Islet of Langerhans (tissue), 1 donor: ENCODE data around the gene FBXW4.

Experiments used
- FAIRE-seq: peaks from one replicate; lab custom pipeline; 2011; peaks lifted over from hg19 to GRCh38; lab: Jason Lieb, UNC

FBXW4 gene

DNA sequence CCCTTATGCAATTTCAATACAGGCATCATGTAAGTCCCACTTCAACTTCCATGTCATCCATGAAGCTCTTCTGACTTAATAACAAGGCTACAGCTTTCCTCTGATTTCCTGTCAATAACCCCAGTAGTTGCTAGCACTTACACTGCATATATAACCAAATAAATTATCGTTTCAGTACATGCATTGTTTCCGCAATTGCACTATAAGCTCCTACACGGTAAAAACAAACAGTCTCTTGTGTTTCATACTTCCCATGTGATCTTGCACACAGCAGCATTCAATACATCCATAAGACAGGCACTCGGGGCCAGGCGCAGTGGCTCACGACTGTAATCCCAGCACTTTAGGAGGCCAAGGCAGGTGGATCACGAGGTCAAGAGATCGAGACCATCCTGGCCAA is 41.4 kb downstream of the FBXW4 start:
- no peak for FAIRE-seq

DNA sequence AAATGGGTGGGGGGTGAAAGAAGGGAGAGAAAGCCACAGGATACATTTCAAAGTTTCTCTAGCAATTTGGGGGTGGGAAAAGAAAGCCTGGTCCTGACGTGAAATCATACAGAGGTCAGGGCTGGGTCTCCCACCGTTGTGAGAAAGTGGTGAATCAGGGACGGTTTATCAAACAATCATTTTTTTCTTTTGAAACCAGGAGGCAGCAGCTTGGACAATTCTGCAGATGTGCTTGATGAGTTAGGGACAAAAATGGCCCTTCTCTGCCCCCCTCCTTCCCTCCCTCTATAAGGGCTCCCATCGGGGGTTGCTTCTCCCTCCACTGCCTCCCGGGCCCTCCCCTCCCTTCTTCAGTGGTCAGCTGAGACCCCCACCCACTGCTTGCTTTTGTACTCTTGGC is 43.6 kb downstream of the FBXW4 start:
- no peak for FAIRE-seq

DNA sequence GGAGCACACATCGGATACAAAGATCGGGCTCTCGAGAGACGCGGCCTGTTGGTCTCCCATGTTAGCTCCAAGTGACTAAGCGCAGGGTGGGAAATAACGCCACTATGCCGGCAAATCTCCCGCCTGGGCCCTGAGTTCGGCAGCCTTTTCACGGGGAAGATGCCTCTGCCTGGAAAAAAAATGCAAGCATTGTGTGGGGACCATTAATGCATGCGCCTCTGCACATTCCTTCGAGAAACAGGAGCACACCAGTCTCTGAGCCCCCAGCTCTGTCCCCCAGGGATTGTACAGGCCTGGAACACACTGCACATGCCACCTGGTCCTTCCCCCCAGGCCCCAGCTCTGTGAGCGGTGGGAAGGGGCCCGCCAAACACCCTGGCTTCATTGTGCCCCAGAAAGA is 44.1 kb downstream of the FBXW4 start:
- FAIRE-seq, result no peak

DNA sequence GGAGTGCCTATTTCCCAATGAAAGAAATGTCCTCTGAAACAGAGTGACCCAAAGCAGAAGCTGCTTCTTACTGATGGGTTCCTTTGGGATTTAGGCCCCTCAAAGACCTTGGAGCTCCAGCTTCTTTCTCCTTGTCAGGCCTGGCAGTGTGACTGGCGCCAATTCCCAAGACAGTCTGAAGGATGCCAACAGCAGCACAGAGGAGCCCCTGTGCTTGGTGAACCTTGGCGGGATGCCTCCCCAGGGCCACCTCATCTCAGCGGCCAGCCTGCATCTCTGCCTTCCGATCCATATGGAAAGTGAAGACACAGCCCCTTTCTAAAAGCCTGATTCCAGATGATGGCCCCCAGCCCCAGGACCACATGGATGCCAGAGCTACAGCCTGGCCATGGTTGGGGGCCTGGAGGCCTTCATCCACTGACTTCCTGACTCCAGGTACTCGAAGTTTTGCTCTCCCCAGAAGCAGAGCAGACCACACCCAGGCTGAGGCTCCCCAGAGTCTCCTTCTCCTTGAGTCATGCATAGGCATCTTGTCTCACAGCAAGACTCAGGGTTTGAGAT is 45.4 kb downstream of the FBXW4 start:
- no peak for FAIRE-seq

DNA sequence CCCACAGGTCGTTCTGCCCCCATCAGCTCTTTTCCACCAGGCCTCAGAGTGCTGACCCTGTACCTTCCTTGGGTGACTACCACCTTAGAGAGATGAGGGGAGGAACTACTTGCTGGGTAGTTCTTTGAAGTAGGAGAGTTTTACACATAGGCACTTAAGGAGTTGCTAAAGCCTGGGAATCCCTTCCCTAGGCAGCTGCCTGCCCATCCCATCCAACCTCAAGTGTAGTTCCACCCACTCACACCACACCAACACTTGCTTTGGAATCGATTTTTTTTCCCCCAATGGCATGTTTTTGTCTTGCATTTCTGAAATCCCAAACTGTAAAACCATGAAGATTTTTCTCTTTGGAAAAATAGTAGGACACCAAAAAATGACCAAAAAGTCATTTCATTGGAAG is 47.7 kb downstream of the FBXW4 start:
- no peak for FAIRE-seq

DNA sequence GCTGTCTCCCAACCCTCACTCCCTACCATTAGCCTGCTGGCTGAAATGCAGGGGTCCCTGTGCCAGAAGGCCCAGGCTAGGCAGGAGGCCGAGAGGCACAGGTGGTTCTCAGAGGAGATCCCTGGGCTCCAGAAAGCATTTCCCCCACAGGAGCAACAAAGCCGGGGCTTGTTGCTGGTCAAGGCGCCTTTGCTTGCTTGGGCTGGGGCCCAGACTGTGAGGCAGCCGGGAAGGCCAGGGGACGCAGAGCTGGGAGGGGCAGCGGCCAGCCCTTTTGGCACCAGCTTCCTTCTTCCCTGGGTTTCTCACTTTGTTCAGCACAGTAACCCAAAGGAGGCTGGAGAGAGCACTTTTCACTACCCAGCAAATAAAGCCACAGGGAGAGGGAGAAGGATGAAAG is 48.6 kb downstream of the FBXW4 start:
- FAIRE-seq, result no peak

DNA sequence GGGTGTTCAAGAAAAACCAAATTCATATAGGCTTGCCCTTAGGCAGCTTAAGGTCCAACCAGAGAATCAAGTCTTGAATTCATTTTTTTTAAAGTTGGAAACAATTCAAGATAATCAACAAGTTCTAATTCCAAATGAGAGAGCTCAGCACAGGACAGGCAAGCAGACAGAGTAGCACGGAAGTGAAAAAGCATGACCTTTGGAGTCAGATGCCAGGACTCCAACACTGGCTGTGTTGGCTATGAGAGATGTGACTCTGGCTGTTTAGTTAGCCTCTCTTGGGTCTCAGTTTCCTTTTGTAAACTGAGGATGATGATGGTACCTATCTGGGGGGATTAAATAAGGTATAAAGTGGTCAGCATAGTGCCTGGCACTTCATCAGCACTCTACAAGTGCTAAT is 49.3 kb downstream of the FBXW4 start:
- FAIRE-seq, result no peak

DNA sequence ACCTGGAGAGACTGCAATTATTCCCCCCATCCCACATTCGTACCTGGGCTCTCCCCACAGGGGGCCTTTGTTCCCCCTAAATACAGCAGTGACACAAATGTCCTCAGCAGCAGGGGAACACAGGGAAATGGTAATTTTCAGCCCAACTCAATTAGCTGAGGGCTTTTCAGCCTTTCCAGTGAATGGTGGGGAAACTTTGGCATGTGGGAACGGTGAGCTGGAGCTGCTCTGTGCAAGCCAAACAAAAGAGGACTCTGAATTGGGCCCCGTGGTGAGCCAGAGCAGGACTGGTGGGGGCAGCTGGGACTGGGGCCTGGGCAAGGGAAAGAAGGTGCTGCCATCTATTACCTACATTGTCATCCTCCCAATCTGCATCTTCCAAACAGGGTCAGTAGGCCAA is 51.0 kb downstream of the FBXW4 start:
- no peak for FAIRE-seq

DNA sequence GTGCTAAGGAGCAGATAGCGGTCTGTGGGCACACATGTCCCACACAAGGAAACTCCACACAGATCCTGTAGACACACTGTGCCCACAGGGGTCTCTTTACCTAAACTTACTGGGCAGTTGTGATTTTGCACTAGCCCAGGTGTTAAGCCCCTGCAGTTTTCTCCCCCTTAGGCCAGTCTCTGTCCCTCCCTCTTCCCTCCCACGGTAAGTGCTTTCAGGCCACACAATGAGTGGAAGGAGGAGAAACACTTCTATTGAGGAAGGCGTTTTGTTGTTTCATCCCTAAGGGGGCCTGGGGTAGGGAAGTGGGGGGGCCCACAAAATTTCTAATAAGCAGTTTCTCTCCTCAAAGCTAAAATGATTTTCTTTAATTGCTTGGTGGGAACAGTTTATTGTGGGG is 51.4 kb downstream of the FBXW4 start:
- no peak for FAIRE-seq

DNA sequence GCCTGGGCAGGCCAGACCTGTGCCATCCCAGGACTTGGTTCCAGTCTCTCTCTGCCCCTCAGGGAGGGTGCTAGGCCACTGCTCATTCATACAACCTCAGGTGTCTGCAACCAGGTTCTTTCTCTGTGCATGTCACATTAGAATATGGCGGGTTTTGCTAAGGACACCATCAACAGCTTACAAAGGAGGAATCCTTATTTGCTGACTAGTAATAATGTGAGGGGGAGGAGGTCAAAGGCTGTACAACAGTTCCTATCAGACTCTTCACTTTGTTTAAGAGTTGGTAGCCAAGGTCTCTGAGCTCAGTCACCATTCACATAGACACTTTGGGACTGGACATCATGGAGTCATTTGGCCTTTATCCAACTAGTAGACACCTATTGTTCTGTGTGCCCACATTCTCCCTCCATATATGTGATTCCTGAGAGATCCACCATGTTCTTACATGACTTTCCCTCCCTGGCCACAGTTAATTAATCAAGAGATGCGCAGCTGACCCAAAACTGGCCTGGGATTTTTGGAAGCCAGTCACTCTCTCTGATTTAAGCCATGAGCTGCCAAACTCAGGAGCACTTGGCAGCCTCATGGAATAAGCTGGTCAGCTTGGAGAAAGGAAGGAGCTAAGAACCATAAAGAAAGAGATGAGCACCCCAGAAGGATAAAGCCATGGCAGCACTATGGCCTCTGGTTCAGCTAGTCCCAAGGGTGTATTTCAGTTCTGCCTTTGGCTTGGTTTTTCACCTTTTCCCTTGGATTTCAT is 55.6 kb downstream of the FBXW4 start:
- no peak for FAIRE-seq

DNA sequence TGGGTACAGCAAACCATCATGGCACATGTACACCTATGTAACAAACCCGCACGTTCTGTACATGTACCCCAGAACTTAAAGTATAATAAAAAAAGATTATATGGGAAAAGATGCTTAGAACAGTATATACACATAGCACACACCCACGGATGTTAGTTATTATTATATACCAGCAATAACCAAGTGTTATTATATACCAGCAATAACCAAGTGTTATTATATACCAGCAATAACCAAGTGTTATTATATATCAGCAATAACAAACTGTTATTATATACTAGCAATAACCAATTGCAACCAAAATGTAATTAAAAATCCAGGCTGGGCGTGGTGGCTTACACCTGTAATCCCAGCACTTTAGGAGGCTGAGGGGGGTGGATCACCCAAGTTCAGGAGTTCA is 61.5 kb downstream of the FBXW4 start:
- peak; percentile 17 for FAIRE-seq

DNA sequence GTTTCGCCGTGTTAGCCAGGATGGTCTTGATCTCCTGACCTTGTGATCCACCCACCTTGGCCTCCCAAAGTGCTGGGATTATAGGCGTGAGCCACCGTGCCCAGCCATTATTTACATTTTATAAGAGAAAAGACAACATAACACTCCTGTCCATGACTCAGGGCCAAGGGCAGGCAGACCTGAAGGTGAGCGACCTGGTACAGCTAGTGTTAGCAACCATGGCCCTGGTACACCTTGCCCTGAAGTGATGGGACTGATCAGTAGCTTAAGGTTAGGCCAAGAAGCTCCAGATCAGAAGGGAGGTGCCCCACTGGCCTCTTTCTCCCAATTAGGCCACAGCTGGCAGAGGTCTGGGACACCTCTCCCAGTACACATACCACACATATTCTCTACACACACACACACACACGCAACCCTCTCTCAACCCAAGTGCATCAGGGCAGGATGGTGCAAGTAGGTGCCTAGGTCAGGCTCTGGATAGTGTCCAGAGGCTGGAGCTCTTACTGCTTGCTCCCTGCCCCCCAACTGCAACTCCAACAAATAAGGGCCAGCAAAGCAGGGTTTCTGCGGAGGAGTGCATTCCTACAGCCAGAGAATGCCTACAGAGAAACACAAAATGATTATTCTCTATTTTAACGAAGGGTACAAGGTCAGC is 63.0 kb downstream of the FBXW4 start:
- no peak for FAIRE-seq

DNA sequence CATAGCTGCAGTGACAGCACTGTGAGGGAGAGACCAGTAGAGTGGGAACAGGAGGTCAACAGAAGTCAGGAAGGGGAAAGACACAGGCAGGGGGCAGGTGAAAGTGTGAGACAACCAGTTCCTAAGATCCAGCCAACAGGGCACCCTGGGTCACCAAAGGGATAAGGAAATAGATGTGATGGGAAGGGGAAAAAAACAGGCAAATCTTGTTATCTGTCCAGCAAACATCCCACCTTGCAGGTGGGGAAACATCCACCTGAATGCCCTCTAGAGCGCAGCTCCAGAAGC is 64.4 kb downstream of the FBXW4 start:
- no peak for FAIRE-seq

DNA sequence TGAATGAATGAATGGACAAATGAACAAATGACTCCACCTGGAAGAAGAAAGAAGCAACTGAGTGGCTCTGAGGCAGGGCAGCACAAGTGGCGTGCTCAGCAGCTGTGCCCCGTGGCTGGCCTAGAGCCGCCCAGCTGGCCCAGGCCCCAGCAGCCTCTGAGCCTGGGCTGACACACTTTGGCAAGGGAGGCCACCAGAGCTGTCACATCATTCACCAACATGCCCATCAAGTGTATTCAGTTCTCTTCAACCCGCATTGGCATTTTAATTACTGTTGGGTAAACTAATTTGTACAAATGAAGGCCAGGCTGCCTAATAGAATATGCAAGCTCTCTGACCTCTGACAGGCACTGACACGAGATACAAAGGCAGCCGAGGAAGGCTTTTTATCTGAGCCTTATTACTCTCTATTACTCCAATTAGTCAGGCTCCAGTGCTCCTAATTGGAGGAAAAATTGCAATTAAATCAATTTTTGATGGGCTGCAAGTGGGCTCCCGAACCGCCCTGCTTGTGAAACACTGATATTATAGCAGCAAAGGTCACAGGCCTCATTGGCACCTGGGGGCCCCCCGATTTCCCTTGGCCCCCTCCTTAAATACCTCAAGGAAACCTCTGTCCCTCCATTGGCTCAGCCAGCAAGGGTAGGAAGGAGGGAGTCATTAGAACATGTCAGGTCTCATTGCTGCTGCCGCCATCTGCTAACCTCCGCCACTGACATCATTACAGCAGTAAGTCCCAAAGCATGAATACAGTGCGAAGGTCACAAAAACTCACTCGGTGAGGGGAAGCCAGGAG is 64.9 kb downstream of the FBXW4 start:
- FAIRE-seq, result no peak

DNA sequence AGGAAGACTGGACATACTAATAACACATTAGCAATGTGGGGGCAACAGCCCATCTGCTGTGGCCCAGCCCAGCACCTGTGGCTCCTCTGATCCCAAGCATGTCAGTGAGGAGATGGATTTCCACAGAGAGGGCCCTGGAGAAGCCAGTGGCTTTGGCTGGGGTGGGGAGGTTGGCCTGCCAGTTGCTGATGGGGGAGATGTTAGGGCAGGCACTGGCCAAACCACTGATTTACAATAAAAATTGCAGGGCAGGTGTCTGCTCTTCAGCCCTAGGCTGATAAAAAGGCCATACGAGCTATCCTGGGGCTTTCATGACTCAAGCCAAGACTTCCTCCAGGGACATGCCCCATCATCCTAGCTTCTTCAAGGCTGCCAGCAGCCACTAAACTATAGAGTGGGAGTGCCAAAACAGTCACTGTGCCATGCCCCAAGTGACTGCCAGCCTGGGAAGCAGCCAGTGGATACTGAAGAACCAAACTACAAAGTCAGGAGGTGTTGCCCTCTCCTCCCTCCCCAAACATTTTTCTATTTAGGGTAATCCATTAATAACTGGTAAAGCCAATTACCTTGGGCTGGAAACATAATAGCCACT is 69.1 kb downstream of the FBXW4 start:
- FAIRE-seq, result no peak

DNA sequence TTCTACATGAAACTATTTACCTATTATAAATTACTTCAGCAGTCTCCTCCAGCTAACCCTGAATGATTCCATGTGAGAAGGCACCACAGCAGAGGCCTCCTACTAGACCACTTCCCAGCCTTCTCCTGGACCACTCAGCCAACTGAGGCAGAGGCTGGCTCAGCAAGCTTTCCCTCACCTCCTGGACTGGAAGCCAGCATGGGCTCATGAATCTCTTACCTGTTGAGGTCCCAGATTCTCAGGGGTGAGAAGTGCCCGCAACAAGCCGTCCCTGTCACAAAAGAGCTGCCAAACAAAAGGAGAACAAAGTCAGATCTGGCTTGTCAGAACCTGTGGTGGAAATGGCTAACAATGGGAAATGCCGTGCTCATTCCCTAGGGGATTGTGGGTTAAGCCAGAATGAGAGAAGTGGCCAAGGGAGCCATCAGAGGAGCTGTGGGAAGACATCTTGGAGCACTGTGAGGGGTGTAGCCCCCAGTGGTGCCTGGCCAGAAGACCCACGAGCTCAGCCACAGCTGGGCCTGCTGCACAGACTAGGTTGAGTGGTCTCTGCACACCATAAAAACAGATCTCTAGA is 70.4 kb downstream of the FBXW4 start:
- no peak for FAIRE-seq

DNA sequence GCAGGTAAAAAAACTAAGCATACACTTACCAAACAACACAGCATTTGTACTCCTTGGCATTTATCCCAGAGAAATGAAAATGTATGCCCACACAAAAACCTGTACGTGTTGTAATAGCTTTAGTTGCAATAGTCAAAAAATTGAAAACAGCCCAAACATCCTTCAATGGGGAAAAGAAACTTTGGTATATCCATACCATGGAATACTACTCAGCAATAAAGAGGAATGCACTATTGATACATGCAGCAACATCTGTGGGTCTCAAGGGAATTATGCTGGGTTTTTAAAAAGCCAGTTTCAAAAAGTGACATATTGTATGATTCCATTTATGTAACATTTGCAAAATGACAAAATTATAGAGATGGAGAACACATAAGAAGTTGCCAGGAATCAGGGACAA is 71.4 kb downstream of the FBXW4 start:
- FAIRE-seq, result no peak

DNA sequence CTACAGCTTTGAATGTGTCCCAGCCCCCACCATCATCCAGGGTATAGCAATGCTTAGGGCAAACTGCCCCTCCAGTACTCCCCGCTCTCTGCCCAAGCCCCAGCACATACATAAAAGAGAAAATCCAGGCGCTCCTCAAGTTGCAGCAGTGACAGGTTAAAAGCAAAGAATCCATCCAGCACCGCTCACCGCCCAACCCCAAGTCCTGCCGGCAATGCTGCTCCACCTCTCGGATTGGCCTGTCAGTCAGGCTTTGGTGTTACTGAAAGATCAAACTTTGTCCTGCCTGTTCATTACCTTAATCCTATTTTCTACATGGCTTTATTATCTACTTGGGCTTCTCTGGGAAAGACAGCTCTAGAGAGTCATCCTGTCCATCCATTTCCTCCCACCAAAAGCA is 75.0 kb downstream of the FBXW4 start:
- no peak for FAIRE-seq

DNA sequence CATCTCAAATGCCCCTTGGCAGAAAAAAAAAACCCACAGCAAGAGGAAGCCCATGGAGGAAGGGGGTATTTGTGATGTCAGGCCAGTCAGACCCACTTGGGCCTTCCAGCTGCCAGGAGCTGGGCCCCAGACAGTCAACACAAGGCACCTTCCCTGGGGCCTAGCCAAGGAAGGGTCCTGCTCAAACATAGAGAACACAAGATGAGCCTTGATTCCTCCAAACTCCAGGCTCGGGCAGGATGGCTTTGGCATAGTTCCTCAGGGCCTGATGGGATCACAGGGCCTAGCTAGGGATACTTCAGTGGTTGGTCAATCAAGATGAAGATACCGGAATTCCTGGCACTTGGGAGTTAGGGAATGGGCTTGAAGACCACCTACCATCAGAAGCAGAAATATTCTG is 76.1 kb downstream of the FBXW4 start:
- no peak for FAIRE-seq

DNA sequence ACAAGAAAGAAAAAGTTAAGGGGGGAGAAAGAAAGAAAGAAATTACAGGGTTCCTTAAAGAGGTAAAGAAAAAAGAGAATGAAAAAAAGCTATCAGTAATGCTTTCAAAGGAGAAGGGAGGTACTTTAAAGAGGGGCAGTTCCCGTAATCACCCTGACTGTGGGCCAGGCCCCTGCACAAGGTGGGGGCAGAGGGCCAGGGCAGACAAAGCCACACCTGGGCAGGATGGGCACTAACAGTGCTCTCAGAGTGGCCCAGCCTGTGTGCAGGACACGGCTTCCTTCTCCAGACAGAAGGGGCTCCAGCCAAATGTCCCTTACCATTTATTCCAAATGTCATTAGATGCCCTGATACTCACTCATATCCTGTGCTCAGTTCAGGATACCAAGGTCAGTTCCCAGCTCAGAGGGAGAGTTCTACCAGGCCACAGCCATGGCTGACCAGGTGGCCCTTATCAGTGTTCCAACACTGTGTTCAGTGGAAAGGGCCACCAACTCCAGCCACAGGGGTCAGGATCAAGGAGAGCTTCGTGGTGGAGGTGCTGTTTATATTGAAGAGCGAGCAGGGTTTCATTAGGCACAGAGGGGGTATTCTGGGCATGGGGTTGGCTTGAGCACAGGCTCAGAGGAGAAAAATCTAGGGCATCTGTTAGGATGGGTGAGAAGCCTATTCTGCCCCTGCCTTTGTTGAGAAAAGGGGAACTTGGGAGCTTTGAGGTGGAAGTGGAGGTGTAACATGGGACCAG is 77.0 kb downstream of the FBXW4 start:
- FAIRE-seq, result no peak

DNA sequence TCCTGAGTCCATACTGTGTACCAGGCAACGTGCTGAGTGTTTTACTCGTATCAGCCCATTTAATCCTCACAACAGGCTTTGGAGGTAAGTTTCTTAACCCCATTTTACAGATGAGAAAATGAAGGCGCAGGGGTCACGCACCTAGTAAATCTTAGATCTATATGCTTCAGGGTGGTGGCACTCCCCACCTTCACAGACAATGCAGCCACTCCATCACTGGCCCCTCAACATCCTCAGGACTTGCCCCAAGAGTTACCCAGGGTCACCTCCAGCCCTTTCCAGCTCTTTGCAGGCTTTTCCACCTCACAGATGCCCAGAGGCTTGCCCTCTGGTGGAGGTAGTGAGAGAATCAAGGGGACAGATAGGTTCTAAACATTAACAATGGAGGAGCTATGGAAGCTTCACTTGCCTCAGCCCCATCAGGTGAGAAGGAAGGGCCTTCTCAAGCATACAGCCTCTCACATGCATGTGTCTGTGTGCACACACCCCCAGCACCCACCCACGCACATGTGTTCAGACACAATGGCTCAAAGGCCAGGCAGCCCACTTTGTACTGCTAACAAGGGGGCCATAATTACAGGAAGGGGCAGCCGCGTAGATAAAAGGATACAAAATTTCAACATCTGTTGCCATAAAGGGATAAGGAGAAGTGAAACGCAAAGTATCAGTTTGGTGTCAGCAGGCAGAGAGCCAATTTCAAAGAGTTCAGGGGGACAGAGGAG is 77.7 kb downstream of the FBXW4 start:
- no peak for FAIRE-seq
